HCT116 (cell line): ENCODE measurements around the gene CHST11. TPM values are rescaled to one million over a fixed set of nuclear protein-coding genes. Genes with fewer than 3 reads are reported as not detected.

Experiments used
- ATAC-seq: fragments of 200-7000 bp; cut with Tn5 transposase; 2 replicates; pipeline ENCODE4 v1.9.1; 2020; ENCODE audit warnings: mild to moderate bottlenecking, moderate library complexity
- BruUV-seq: library from RNA; stranded (reverse); fragments of 400-500 nt; replicated peaks from 2 replicates; lab custom pipeline; 2021; lab: Mats Ljungman, UMichigan
- CTCF ChIA-PET: fragments of 300-600 bp; sonication (Branson Sonifier 250); formaldehyde crosslinking; loops from one replicate; lab custom pipeline; 2021; ENCODE audit warnings: antibody characterized with exemption; lab: Charles Lee
- POLR2A ChIA-PET: fragments of 300-600, 350-600 bp; sonication (Branson Sonifier 250); formaldehyde crosslinking; loops from one replicate; lab custom pipeline; 2021; ENCODE audit warnings: antibody characterized with exemption; lab: Charles Lee
- RAD21 ChIA-PET, 2 experiments: fragments of 300-600 bp; sonication (Branson Sonifier 250); formaldehyde crosslinking; loops; one replicate each; lab custom pipeline; 2023; ENCODE audit warnings: low total read pairs in 2 of 2; ENCODE audit not compliant: uncharacterized antibody in 2 of 2, unreplicated experiment in 2 of 2, low non-redundant PET in 1 of 2; lab: Charles Lee
- DNase-seq: peaks from one replicate; pipeline ENCODE4 v3.0.0-alpha.2; 2010; ENCODE audit warnings: low read depth, low spot score
- H2AFZ ChIP-seq: fragments of 200-600 bp; shearing (Covaris generic), sonication (generic); 2 replicates; pipeline ENCODE4 v1.6.1; 2017; ENCODE audit warnings: low read depth, mixed run types, mixed read lengths, antibody characterized with exemption, low read length; ENCODE audit not compliant: poor library complexity, severe bottlenecking
- H3K27ac ChIP-seq: 2 replicates; pipeline ENCODE4 v1.5.1; 2012; ENCODE audit warnings: low read depth, low read length
- H3K27me3 ChIP-seq: fragments of 200-600 bp; sonication (generic); 2 replicates; pipeline ENCODE4 v1.6.1; 2016; ENCODE audit warnings: mixed run types, low read length, mixed read lengths; ENCODE audit not compliant: insufficient read depth
- H3K36me3 ChIP-seq, 2 experiments: fragments of 200-500 bp in 1 of 2; fragments of 200-600 bp in 1 of 2; sonication (Bioruptor generic) in 1 of 2; sonication (generic) in 1 of 2; 2 replicates each; pipeline versions ENCODE4 v1.5.1 to v1.6.1; 2014 to 2016; ENCODE audit warnings: low read length in 2 of 2, inconsistent platforms in 1 of 2, mixed read lengths in 1 of 2, mixed run types in 1 of 2; ENCODE audit not compliant: insufficient read depth in 2 of 2, control insufficient read depth in 1 of 2
- H3K4me1 ChIP-seq, 2 experiments: fragments of 200-600 bp in 1 of 2; sonication (generic) in 1 of 2; 2 replicates each; pipeline versions ENCODE4 v1.5.1 to v1.6.1; 2012 to 2017; ENCODE audit warnings: low read length in 2 of 2, inconsistent platforms in 1 of 2, mild to moderate bottlenecking in 1 of 2, mixed read lengths in 1 of 2, mixed run types in 1 of 2, moderate library complexity in 1 of 2; ENCODE audit not compliant: insufficient read depth in 2 of 2, control insufficient read depth in 1 of 2
- H3K4me2 ChIP-seq: fragments of 200-600 bp; sonication (generic); 2 replicates; pipeline ENCODE4 v1.6.1; 2017; ENCODE audit warnings: mixed run types, low read length, mixed read lengths
- H3K4me3 ChIP-seq, 2 experiments: fragments of 200-600 bp in 1 of 2; sonication (generic) in 1 of 2; replicated peaks in 1 of 2; 2 replicates each; pipeline ENCODE4 v1.5.1; 2011 to 2016; ENCODE audit warnings: low read length in 2 of 2, control low read depth in 1 of 2, low read depth in 1 of 2, mild to moderate bottlenecking in 1 of 2, mixed read lengths in 1 of 2, mixed run types in 1 of 2
- H3K79me2 ChIP-seq: fragments of 200-600 bp; sonication (generic); 2 replicates; pipeline ENCODE4 v1.6.1; 2017; ENCODE audit warnings: mild to moderate bottlenecking, mixed run types, low read length, moderate library complexity, mixed read lengths; ENCODE audit not compliant: insufficient read depth
- H3K9ac ChIP-seq: fragments of 200-600 bp; sonication (generic); 2 replicates; pipeline ENCODE4 v1.6.1; 2016; ENCODE audit warnings: low read length, mixed read lengths
- H3K9me2 ChIP-seq: fragments of 200-600 bp; sonication (generic), shearing (Covaris generic); 2 replicates; pipeline ENCODE4 v1.6.1; 2017; ENCODE audit warnings: mixed run types, mild to moderate bottlenecking, moderate library complexity; ENCODE audit not compliant: insufficient read depth
- H3K9me3 ChIP-seq, 2 experiments: fragments of 200-500 bp in 1 of 2; fragments of 200-600 bp in 1 of 2; sonication (Bioruptor generic) in 1 of 2; sonication (generic) in 1 of 2; 2 replicates each; pipeline ENCODE4 v1.6.1; 2014 to 2017; ENCODE audit warnings: low read length in 2 of 2, mixed read lengths in 2 of 2, inconsistent platforms in 1 of 2, low read depth in 1 of 2, mild to moderate bottlenecking in 1 of 2, mixed run types in 1 of 2, moderate library complexity in 1 of 2; ENCODE audit not compliant: control insufficient read depth in 1 of 2, insufficient read depth in 1 of 2
- H4K20me1 ChIP-seq: fragments of 200-600 bp; sonication (generic), shearing (Covaris generic); 2 replicates; pipeline ENCODE4 v1.6.1; 2017; ENCODE audit warnings: mixed run types, mild to moderate bottlenecking, moderate library complexity; ENCODE audit not compliant: insufficient read depth
- CEBPB ChIP-seq: IDR thresholded peaks from 2 replicates; pipeline ENCODE4 v1.6.1; 2012; ENCODE audit warnings: low read depth
- ELF1 ChIP-seq: IDR thresholded peaks from 2 replicates; pipeline ENCODE4 v1.6.1; 2012; ENCODE audit warnings: low read depth, borderline replicate concordance
- EZH2phosphoT487 ChIP-seq: fragments of 200-600 bp; IDR thresholded peaks from 2 replicates; pipeline ENCODE4 v1.6.1; 2018; ENCODE audit warnings: antibody characterized with exemption, borderline replicate concordance
- FOSL1 ChIP-seq: IDR thresholded peaks from 2 replicates; pipeline ENCODE4 v1.6.1; 2012; ENCODE audit warnings: low read depth
- POLR2A ChIP-seq: IDR thresholded peaks from 2 replicates; pipeline ENCODE4 v1.7.0; 2011; ENCODE audit warnings: borderline replicate concordance; ENCODE audit not compliant: insufficient read depth, insufficient read length; ENCODE audit errors: extremely low read depth
- POLR2AphosphoS5 ChIP-seq: IDR thresholded peaks from 2 replicates; pipeline ENCODE4 v1.6.1; 2011; ENCODE audit warnings: mild to moderate bottlenecking, low read depth, low read length, moderate library complexity
- RAD21 ChIP-seq: IDR thresholded peaks from 2 replicates; pipeline ENCODE4 v1.6.1; 2012; ENCODE audit warnings: low read depth, mild to moderate bottlenecking
- SIN3A ChIP-seq: IDR thresholded peaks from 2 replicates; pipeline ENCODE4 v1.6.1; 2012; ENCODE audit warnings: low read depth
- SP1 ChIP-seq: IDR thresholded peaks from 2 replicates; pipeline ENCODE4 v1.6.1; 2012; ENCODE audit warnings: low read depth
- SRF ChIP-seq: IDR thresholded peaks from 2 replicates; pipeline ENCODE4 v1.6.1; 2012; ENCODE audit warnings: low read depth
- YY1 ChIP-seq: IDR thresholded peaks from 2 replicates; pipeline ENCODE4 v1.6.1; 2011; ENCODE audit warnings: low read length, low read depth, moderate library complexity, mild to moderate bottlenecking; ENCODE audit not compliant: insufficient replicate concordance; ENCODE audit errors: extremely low read depth
- ZFX ChIP-seq: fragments of 450-650 bp; IDR thresholded peaks from 2 replicates; pipeline ENCODE4 v1.6.1; 2017
- intact Hi-C: fragments of 100-400 bp; cut with micrococcal nuclease; formaldehyde crosslinking; loops from 2 replicates; pipeline ENCODE4 v1.10.0; 2022
- total RNA-seq: library from RNA; stranded (reverse); gene quantifications from one replicate; pipeline ENCODE4 v1.2.1, GENCODE V29; 2021; ENCODE audit not compliant: unreplicated experiment
- TF ChIP-seq, protein P1 (sequence below): IDR thresholded peaks from 2 replicates; pipeline ENCODE4 v1.6.1; 2012

The CHST11 gene
- total RNA-seq, 1 experiment from 2014 or later = 10.1 TPM

GRCh38 chr12:104486943-104487819, 30.4 kb downstream of the CHST11 start:
- POLR2A ChIA-PET = no interaction called here
- CTCF ChIA-PET = no interaction called here
- H3K4me2 ChIP-seq = no peak overlapping the region
- no TSS peak for BruUV-seq
- TF ChIP-seq SP1 (no peak), RAD21 (no peak), FOSL1 (no peak), SRF (no peak)
- TF ChIP-seq, protein P1, sequence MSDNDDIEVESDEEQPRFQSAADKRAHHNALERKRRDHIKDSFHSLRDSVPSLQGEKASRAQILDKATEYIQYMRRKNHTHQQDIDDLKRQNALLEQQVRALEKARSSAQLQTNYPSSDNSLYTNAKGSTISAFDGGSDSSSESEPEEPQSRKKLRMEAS = no peak
- no peak overlapping the region for H2AFZ ChIP-seq
- H3K9me2 ChIP-seq = no peaks in the 10 kb centered on the region
- no peak overlapping the region for H3K9ac ChIP-seq
- no peaks in the 10 kb centered on the region for H3K79me2 ChIP-seq
- RAD21 ChIA-PET = interaction anchor here in 1 of 2 experiments (0.6 kb wide), 1 partner anchor 107 kb away, joined by 3 read pairs; no protein-coding TSS in a partner anchor
- DNase-seq (no peak), ATAC-seq (no peak)
- no peak overlapping the region for H3K27ac ChIP-seq
- H3K4me1 ChIP-seq = no peaks in the 10 kb centered on the region
- H3K4me3 ChIP-seq = no peak overlapping the region
- no peaks in the 10 kb centered on the region for H3K36me3 ChIP-seq
- no peaks in the 10 kb centered on the region for H3K27me3 ChIP-seq
- no peaks in the 10 kb centered on the region for H4K20me1 ChIP-seq
- intact Hi-C loops = no loop called here
- no peaks in the 10 kb centered on the region for H3K9me3 ChIP-seq

DNA sequence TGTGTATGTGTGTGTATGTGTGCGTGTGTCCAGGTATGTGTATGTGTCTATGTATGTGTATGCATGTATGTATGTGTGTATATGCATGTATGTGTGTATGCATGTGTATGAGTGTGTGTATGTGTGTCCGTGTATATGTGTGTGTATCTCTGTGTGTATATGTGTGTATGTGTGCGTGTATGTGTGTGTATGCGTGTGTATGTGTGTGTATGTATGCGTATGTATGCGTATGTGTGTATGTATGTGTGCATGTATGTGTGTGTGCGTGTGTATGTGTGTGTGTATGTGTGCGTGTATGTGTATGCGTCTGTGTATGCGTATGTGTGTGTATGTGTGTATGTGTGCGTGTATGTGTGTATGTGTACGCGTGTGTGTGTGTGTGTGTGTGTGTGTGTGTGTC, 31.6 kb downstream of the CHST11 start:
- ChIA-PET RAD21 (no interaction called here), POLR2A (no interaction called here), CTCF (no interaction called here)
- H3K27ac ChIP-seq = no peak overlapping the region
- no peaks in the 10 kb centered on the region for H3K79me2 ChIP-seq
- intact Hi-C loops = no loop called here
- H3K9ac ChIP-seq = no peak overlapping the region
- no peaks in the 10 kb centered on the region for H3K9me2 ChIP-seq
- no peak overlapping the region for H2AFZ ChIP-seq
- no TSS peak for BruUV-seq
- no peaks in the 10 kb centered on the region for H3K4me1 ChIP-seq
- H3K4me3 ChIP-seq = no peak overlapping the region
- no peaks in the 10 kb centered on the region for H3K36me3 ChIP-seq
- no peaks in the 10 kb centered on the region for H3K27me3 ChIP-seq
- TF ChIP-seq YY1 (no peak), EZH2phosphoT487 (no peak), SIN3A (no peak), ELF1 (no peak), SRF (no peak), POLR2AphosphoS5 (no peak), POLR2A (no peak), FOSL1 (no peak), SP1 (no peak), ZFX (no peak), CEBPB (no peak)
- ATAC-seq (no peak), DNase-seq (no peak)
- no peaks in the 10 kb centered on the region for H3K9me3 ChIP-seq
- no peak overlapping the region for H3K4me2 ChIP-seq
- no peaks in the 10 kb centered on the region for H4K20me1 ChIP-seq
